Suprapubic skin (tissue), 3 donors: ENCODE measurements around the gene CNR2.

Experiments used
- CTCF ChIP-seq, 2 donors: fragments of 200-600 bp in 1 of 2; fragments of 450-650 bp in 1 of 2; sonication (generic) in 1 of 2; IDR thresholded peaks; one replicate each; pipeline ENCODE4 v1.5.1; 2016 to 2019; ENCODE audit warnings: antibody characterized with exemption in 2 of 2, mild to moderate bottlenecking in 1 of 2, moderate library complexity in 1 of 2
- POLR2A ChIP-seq, 2 donors: fragments of 450-650 bp; IDR thresholded peaks; one replicate each; pipeline ENCODE4 v1.6.1; 2017; ENCODE audit warnings: antibody characterized with exemption in 2 of 2, mild to moderate bottlenecking in 2 of 2, moderate library complexity in 2 of 2

DNA sequence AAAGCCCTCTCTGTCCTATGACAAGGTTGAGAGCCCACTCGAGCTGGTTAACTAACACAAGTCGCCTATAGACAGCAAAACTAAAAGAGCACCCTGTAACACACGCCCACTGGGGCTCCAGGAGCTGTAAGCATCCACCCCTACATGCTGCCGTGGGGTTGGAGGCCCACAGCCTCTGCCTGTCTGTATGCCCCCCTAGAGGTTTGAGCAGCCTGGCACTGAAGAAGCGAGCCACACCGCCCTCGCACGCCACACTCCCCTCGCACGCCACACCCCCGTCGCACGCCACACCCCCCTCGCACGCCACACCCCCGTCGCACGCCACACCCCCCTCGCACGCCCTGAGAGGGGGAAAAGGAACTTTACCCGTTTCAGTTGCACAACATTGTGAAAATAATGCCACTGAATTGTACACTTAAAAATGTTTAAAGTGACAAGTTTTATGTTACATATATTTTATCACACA lies 74.7 kb downstream of the CNR2 start:
- no peak for TF ChIP-seq POLR2A (IDR thresholded peaks at IDR 0.05)
- no peak for TF ChIP-seq CTCF (IDR thresholded peaks at IDR 0.05)
